HG03025 (cell line): ENCODE results near the gene CYB5RL.
"Not testable (repeated sequence)": the region's sequence is repeated elsewhere in the genome, so short reads cannot be mapped to it uniquely, and the experiment has no call there.

Source experiments
- ATAC-seq: cut with Tn5 transposase; IDR thresholded peaks from one replicate; pipeline ENCODE4 v1.9.1; 2021; ENCODE audit warnings: mild to moderate bottlenecking, moderate library complexity; ENCODE audit not compliant: unreplicated experiment, low FRiP score

The CYB5RL gene, protein sequence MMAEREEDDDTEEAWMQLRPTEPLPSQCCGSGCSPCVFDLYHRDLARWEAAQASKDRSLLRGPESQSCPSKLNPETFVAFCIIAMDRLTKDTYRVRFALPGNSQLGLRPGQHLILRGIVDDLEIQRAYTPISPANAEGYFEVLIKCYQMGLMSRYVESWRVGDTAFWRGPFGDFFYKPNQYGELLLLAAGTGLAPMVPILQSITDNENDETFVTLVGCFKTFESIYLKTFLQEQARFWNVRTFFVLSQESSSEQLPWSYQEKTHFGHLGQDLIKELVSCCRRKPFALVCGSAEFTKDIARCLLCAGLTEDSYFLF

DNA sequence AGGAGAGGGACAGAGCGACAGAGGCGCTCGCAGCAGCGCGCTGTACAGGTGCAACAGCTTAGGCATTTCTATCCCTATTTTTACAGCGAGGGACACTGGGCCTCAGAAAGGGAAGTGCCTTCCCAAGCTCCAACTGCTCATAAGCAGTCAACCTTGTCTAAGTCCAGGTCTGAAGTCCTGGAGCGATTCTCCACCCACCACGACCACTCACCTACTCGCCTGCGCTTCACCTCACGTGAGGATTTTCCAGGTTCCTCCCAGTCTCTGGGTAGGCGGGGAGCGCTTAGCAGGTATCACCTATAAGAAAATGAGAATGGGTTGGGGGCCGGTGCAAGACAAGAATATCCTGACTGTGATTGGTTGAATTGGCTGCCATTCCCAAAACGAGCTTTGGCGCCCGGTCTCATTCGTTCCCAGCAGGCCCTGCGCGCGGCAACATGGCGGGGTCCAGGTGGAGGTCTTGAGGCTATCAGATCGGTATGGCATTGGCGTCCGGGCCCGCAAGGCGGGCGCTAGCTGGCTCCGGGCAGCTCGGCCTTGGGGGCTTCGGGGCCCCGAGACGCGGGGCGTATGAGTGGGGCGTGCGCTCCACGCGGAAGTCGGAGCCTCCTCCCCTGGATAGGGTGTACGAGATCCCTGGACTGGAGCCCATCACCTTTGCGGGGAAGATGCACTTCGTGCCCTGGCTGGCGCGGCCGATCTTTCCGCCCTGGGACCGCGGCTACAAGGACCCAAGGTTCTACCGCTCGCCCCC lies at the start of gene CYB5RL, which contains the start of gene MRPL37:
TSS of gene CYB5RL (minus strand) at position 266 of the 754 bp plus-strand sequence. CDS start 4,414 bp downstream, outside the sequence.
TSS of gene MRPL37 (plus strand) at position 403 of the 754 bp plus-strand sequence. CDS start at position 480, 77 bp downstream.
- peak; percentile 91 for ATAC-seq

- no peak for ATAC-seq
Measured at GRCh38 chr1:54248966-54249365, 49.1 kb upstream of the CYB5RL start.

- no peak for ATAC-seq
Measured at GRCh38 chr1:54247863-54248515, 48.2 kb upstream of the CYB5RL start.

- no peak for ATAC-seq
Measured at GRCh38 chr1:54246116-54246721, 46.4 kb upstream of the CYB5RL start.

DNA sequence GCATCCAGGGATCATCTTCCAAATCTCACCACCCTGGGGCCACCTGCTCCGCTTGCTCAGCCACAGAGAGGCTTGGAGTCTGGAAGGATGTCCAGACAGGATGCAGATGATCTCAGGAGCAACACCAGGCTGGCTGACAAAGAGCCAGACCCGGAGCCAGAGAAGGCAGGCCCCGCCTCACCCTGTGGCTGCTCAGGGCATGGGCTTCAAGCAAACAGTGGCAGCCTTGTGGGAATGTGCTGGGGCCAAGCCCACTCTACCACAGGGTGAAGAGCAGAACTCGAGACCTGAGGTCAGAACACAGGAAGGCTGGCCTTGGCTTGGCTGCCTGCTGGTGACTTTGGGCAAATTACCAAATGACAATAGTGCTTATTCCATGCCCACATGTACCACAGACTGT lies 45.7 kb upstream of the CYB5RL start:
- no peak for ATAC-seq

- no peak for ATAC-seq
Measured at GRCh38 chr1:54244655-54245054, 44.8 kb upstream of the CYB5RL start.

DNA sequence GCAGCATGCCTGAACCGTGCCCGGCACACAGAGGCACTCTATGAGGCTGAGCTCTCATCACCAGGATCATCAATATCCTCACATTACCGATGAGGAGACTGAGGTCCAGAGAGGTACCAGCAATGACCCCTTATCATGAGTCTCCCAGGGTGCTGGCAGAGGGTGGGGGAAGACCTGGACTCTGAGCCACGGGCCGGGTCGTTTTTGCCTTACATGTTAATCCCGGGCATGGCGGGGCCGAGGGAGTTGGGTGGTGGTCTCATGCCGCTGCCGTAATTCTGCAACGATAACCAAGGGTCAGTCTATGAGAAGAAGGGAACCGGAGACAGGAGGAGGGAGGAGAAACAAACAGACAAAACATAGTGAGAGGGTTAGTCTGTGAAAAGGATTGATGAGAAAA lies 43.2 kb upstream of the CYB5RL start:
- no peak for ATAC-seq

- no peak for ATAC-seq
Measured at GRCh38 chr1:54241364-54241763, 41.5 kb upstream of the CYB5RL start.

DNA sequence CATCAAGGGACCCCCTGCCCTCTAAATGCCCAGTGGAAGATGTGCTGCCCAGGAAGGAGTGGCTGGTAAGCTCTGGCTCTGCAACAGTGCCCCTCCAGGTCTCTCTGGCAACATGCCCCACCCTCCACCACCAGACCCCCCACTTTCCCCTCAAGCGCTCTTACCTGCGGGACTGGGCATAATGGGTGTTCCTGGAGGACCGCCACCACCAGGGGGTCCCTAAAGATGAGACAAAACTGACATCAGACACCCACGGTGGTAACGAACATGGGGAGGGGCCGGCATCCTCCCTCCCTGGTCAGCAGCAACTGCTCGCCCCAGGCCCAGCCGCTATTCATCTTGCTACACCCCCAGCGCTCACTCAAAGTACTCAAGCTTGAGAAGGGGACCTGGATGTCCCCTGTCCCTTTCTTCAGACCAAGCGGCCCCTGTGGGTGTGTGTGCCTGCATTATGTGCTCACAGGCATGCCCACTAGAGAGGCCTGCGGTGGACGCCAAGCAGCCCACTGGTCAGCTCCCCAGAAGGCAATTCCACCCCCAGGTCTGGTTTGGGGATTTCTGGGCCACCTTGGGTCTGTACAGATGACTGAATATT lies 41.0 kb upstream of the CYB5RL start:
- no peak for ATAC-seq

DNA sequence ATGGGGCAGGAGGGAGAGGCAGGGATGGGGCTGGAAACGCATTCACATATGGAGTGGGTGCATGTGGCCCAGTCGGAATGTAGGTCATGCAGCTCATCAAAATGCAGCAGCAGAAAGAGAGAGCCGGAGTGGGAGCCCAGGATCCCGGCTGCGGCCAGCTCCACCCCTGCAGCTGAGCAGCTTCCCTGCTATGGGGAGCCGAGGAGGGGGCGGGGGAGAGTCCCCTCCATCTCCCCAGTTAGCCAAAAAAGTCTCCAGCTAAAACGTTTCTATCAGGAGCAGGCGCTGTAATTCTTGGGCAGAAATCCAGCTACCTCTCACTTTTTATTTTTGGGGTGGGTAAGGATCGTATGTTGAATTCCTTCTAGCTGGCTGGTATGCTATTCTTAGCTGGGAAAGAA lies 39.8 kb upstream of the CYB5RL start:
- ATAC-seq, result no peak

GRCh38 chr1:54239035-54239383 lies 39.2 kb upstream of the CYB5RL start:
- no peak for ATAC-seq

DNA sequence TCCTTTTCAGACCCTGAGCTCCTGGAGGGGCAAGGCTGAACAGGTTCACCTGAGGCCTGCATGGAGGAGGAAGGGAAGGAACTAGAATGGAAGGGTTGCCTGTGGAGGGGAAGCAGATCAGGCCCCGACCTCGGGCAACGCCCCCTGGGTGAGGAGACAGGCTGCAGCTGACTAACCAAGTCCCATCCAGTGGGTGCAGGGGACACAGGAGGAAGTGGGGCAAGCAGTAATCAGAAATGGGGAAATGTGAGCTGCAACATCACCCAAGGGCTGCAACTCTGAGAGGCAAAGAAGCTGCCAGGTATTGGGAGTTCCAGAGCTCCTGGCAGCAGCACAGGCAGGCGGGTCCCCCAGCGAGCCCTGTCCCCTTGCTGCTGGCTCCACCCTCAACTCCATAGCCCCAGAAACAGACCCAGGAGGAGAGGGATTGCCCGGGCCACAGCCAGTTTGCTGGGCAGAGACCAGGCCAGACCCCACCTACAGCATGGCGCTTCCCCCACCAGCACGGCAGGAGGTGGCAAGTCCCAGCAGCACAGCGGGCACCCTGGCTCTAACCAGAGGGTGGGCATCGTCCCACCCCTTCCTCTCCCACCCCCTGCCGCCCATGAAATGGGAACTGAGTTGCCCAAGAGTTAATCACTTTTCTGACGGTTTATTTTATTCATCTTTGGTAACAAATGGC lies 38.7 kb upstream of the CYB5RL start:
- no peak for ATAC-seq

DNA sequence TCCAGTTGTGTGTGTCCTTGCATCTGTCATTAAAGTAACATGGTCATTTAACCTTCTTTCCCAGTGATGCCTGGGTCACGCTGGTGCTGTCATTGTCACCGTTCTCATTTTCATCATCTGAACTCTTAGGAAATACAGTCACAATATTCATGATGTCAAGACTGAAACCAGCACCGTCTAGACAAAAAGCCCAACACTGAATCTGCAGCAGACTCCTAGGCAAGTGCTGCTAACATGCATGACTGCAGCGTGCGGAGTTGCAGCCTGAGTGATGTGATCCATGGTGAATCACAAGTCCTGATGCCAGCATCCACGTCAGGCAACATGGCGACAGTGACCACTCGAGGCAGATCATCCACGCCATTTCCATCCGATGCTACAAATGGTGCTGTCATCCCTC lies 37.8 kb upstream of the CYB5RL start:
- no peak for ATAC-seq

DNA sequence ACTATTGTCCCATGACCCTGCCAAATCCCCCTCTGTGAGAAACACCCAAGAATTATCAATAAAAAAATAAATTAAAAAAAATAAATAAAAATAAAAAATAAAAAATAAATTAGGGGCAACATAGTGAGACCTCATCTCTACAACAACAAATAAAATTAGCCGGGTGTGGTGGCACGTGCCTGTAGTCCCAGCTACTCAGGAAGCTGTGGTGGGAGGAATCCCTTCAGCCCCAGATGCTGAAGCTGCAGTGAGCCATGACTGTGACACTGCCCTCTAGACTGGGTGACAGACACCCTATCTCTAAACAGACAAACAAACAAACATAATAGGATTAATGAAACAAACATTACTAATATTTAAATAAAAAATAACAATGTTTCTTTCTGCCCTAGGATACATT lies 34.5 kb upstream of the CYB5RL start:
- ATAC-seq, result no peak

- not testable (repeated sequence) for ATAC-seq
Measured at GRCh38 chr1:54233196-54233595, 33.4 kb upstream of the CYB5RL start.

- no peak for ATAC-seq
Measured at GRCh38 chr1:54230507-54231339, 30.9 kb upstream of the CYB5RL start.

DNA sequence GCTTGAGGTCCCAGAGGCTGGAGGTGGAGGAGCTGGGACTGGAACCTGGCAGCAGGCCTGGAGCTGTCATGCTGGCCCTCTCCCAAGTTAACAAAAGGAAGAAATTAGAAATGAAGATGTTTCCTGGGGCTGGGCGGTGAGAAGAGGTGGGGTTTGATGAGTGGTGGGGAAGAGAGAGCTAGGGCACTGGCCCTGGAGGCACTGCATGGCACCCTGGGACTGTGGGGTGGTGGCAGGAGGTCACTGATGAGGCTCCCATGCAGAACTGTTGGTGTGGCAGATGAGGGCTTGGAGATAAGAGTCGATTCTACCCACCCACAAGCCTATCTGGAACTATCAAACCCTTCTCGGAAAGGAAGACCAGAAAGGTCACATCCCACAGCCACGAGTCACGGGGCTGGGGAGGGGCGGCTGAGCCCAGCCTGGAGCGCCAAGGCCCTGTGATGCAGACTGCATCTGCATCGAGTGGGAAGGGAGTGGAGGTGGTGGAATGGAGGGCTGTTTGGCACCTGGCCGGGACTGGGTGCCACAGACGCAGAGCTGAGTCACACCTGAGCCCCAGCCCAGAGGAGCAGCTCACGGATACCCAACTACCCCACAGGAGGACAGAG lies 29.6 kb upstream of the CYB5RL start:
- ATAC-seq, result no peak

- no peak for ATAC-seq
Measured at GRCh38 chr1:54228638-54229079, 28.8 kb upstream of the CYB5RL start.

- ATAC-seq, result no peak
Measured at GRCh38 chr1:54227891-54228310, 28.1 kb upstream of the CYB5RL start.
